Endothelial cell (in vitro differentiated cells): ENCODE measurements around the gene PARD3. TPM values are rescaled to one million over a fixed set of nuclear protein-coding genes. Genes with fewer than 3 reads are reported as not detected.

ENCODE experiments used
- DNase-seq: peaks from one replicate; pipeline ENCODE4 v3.0.0; 2021; ENCODE audit warnings: low spot score
- H3K27ac Mint-ChIP-seq: one replicate; pipeline ENCODE4 v1.8.0; 2021; ENCODE audit warnings: mixed read lengths, inconsistent platforms; ENCODE audit not compliant: unreplicated experiment
- H3K27me3 Mint-ChIP-seq: one replicate; pipeline ENCODE4 v1.8.0; 2021; ENCODE audit warnings: mild to moderate bottlenecking, moderate library complexity, mixed read lengths, inconsistent platforms; ENCODE audit not compliant: unreplicated experiment
- H3K36me3 Mint-ChIP-seq: one replicate; pipeline ENCODE4 v1.8.0; 2021; ENCODE audit warnings: mild to moderate bottlenecking, low read depth, mixed read lengths, inconsistent platforms; ENCODE audit not compliant: unreplicated experiment
- H3K4me1 Mint-ChIP-seq: one replicate; pipeline ENCODE4 v1.8.0; 2021; ENCODE audit warnings: mild to moderate bottlenecking, mixed read lengths, inconsistent platforms; ENCODE audit not compliant: unreplicated experiment
- H3K4me3 Mint-ChIP-seq: one replicate; pipeline ENCODE4 v1.8.0; 2021; ENCODE audit warnings: mild to moderate bottlenecking, mixed read lengths, inconsistent platforms; ENCODE audit not compliant: unreplicated experiment
- H3K9me3 Mint-ChIP-seq: one replicate; pipeline ENCODE4 v1.8.0; 2021; ENCODE audit warnings: mixed read lengths, inconsistent platforms; ENCODE audit not compliant: unreplicated experiment
- CTCF ChIP-seq: fragments of 200-600 bp; sonication (generic); IDR thresholded peaks from one replicate; pipeline ENCODE4 v1.5.0; 2021; ENCODE audit warnings: antibody characterized with exemption; ENCODE audit not compliant: unreplicated experiment
- total RNA-seq: library from RNA; stranded (reverse); fragmentation: NEBNext Ultra II Directional; extraction: Animal tissue kit (Norgen Biotek cat#: 25700); gene quantifications from one replicate; pipeline ENCODE4 v1.2.1, GENCODE V29; 2021; ENCODE audit not compliant: unreplicated experiment

Gene PARD3
- total RNA-seq, 1 donor from 2014 or later: 35.2 TPM

GRCh38 chr10:34507217-34507616 is 307.9 kb downstream of the PARD3 start:
- no peak for TF ChIP-seq CTCF
- Mint-ChIP-seq H3K36me3 (no peaks in the 10 kb centered on the region), H3K27me3 (no peaks in the 10 kb centered on the region), H3K4me3 (no peak overlapping the region), H3K4me1 (peaks cover 3% of the 10 kb centered on the region), H3K9me3 (no peaks in the 10 kb centered on the region), H3K27ac (no peak overlapping the region)
- DNase-seq: no peak

GRCh38 chr10:34506786-34507185 is 308.3 kb downstream of the PARD3 start:
- no peak for TF ChIP-seq CTCF
- peak overlapping the region; percentile 62 for H3K27ac Mint-ChIP-seq
- no peak for DNase-seq
- H3K4me1 Mint-ChIP-seq: peaks cover 3% of the 10 kb centered on the region
- H3K9me3 Mint-ChIP-seq: no peaks in the 10 kb centered on the region
- no peak overlapping the region for H3K4me3 Mint-ChIP-seq
- peaks cover 2% of the 10 kb centered on the region for H3K36me3 Mint-ChIP-seq
- no peaks in the 10 kb centered on the region for H3K27me3 Mint-ChIP-seq

GRCh38 chr10:34505338-34505737 is 309.8 kb downstream of the PARD3 start:
- no peak for DNase-seq
- no peaks in the 10 kb centered on the region for H3K27me3 Mint-ChIP-seq
- H3K4me1 Mint-ChIP-seq: peaks cover 3% of the 10 kb centered on the region
- H3K27ac Mint-ChIP-seq: no peak overlapping the region
- H3K4me3 Mint-ChIP-seq: no peak overlapping the region
- H3K9me3 Mint-ChIP-seq: no peaks in the 10 kb centered on the region
- no peak for TF ChIP-seq CTCF
- peaks cover 3% of the 10 kb centered on the region for H3K36me3 Mint-ChIP-seq

- H3K27ac Mint-ChIP-seq: no peak overlapping the region
- no peaks in the 10 kb centered on the region for H3K27me3 Mint-ChIP-seq
- no peak for DNase-seq
- TF ChIP-seq CTCF: no peak
- H3K4me3 Mint-ChIP-seq: no peak overlapping the region
- no peaks in the 10 kb centered on the region for H3K9me3 Mint-ChIP-seq
- peaks cover 3% of the 10 kb centered on the region for H3K36me3 Mint-ChIP-seq
- peaks cover 3% of the 10 kb centered on the region for H3K4me1 Mint-ChIP-seq
Measured at GRCh38 chr10:34504534-34504933, 310.6 kb downstream of the PARD3 start.

- Mint-ChIP-seq H3K27ac (no peak overlapping the region), H3K36me3 (peaks cover 3% of the 10 kb centered on the region), H3K9me3 (no peaks in the 10 kb centered on the region), H3K4me3 (no peak overlapping the region), H3K27me3 (no peaks in the 10 kb centered on the region), H3K4me1 (peaks cover 3% of the 10 kb centered on the region)
- DNase-seq: no peak
- no peak for TF ChIP-seq CTCF
Measured at GRCh38 chr10:34503704-34504103, 311.4 kb downstream of the PARD3 start.
